ENCODE measurements around the gene ZSWIM1. TPM values are rescaled to one million over a fixed set of nuclear protein-coding genes. Genes with fewer than 3 reads are reported as not detected.

Gene ZSWIM1
- total and polyA plus RNA-seq, 2 of the 4 experiments (the other 2 are of a cell fraction): 4.2 to 10.0 TPM

DNA sequence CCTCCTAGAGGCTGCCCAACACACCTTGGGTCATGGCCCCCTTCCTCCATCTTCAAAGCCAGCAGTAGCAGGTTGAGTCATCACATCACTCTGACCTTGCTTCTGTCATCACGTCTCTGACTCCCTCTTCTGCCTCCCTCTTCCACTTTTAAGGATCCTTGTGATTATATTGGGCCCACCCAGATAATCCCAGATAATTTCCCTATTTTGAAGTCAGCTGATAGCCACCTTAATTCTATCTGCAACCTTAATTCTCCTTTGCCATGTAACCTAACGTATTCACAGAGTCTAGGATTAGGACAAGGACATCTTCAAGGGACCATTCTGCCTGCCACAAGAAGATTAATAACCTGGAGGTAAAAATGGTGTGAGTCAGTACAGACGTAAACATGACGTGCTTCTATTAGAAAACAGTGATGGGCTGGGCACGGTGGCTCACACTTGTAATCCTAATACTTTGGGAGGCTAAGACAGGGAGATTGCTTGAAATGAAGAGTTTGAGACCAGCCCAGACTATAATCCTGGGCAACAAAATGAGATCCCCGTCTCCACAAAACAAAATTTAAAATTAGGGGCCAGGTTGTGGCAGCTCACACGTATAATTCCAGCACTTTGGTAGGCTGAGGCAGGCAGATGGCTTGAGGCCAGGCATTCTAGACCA, 20.3 kb upstream of the ZSWIM1 start:
- Histone ChIP-seq H2AK9ac (replicated peaks; ENCODE audit: low read depth, low read length, poor library complexity) (no peak overlapping the region), H3K56ac (ENCODE audit: extremely low read depth, insufficient read depth, low read length) (no peak overlapping the region), H4K91ac (ENCODE audit: insufficient read depth, low read depth, low read length) (no peak overlapping the region), H3K14ac (replicated peaks; ENCODE audit: low read depth, low read length) (no peak overlapping the region), H4K20me1 (ENCODE audit: insufficient read depth, low read length) (no peaks in the 10 kb centered on the region), H3K27ac (ENCODE audit: insufficient read depth, low read length) (no peak overlapping the region), H4K5ac (ENCODE audit: low read depth, low read length) (no peak overlapping the region), H3K23ac (ENCODE audit: low read depth, low read length) (no peak overlapping the region), H3K18ac (ENCODE audit: low read depth, low read length) (no peak overlapping the region), H3K4ac (ENCODE audit: low read depth, low read length) (no peak overlapping the region; the same call in 1 of the 2 replicates), H2AFZ (replicated peaks; ENCODE audit: low read length, poor library complexity) (no peak overlapping the region), H2BK5ac (ENCODE audit: low read depth, low read length, poor library complexity, severe bottlenecking) (no peak overlapping the region), H2AK5ac (ENCODE audit: low read depth, low read length) (peak overlapping the region; percentile 29; the same call in 1 of the 2 replicates), H3K9ac (ENCODE audit: low read depth, low read length) (no peak overlapping the region), H3K36me3 (ENCODE audit: control insufficient read depth, insufficient read depth, low read length) (no peaks in the 10 kb centered on the region), H3K9me1 (ENCODE audit: insufficient read depth, low read length) (peaks cover 7% of the 10 kb centered on the region), H2BK120ac (ENCODE audit: low read depth, low read length) (no peak overlapping the region), H2BK15ac (ENCODE audit: low read depth, low read length) (no peak overlapping the region), H4K8ac (ENCODE audit: low read depth in 2 of 2, low read length in 2 of 2) (no peak overlapping the region), H3K4me1 (ENCODE audit: control insufficient read depth, insufficient read depth, low read length) (peaks cover 4% of the 10 kb centered on the region; the same call in 1 of the 2 replicates), H2BK20ac (ENCODE audit: low read depth, low read length) (no peak overlapping the region), H3K4me3 (ENCODE audit: insufficient read depth, low read depth, low read length) (no peak overlapping the region), H3K27me3 (ENCODE audit: control insufficient read depth, insufficient read depth, low read length) (no peaks in the 10 kb centered on the region), H3K9me3 (ENCODE audit: control insufficient read depth, insufficient read depth, low read length) (no peaks in the 10 kb centered on the region), H3K4me2 (ENCODE audit: low read depth, low read length) (no peak overlapping the region), H3K79me1 (ENCODE audit: low read depth in 1 of 2, low read length in 2 of 2) (peaks cover 25 to 47% of the 10 kb centered on the region in 2 experiments)
- TF ChIP-seq SMC3 (IDR thresholded peaks at IDR 0.05; ENCODE audit: low read depth, low read length) (no peak), RAD21 (IDR thresholded peaks at IDR 0.05; ENCODE audit: low read length) (no peak)
- WGBS, 2 experiments (ENCODE audit: extremely low coverage in 2 of 2, insufficient read length in 1 of 2): no CpG with 5 or more reads among the region's 7 CpGs
- DNase-seq (peak; percentile 50), ATAC-seq (ENCODE audit: low read depth) (no peak)
- in situ Hi-C loops (cut with MboI; ENCODE audit: low sequenced_read_pairs): no loop called here
- no TSS peak for BruUV-seq (replicated peaks)
- ChIA-PET CTCF (no interaction called here), POLR2A (ENCODE audit: unreplicated experiment) (no interaction called here)
- dilution Hi-C loops (cut with HindIII; ENCODE audit: low sequenced_read_pairs, unreplicated experiment): no loop called here
- intact Hi-C loops (cut with micrococcal nuclease): no loop called here
